Tibial artery (tissue), 4 donors: Measurements from ENCODE around the gene PLAAT4.

Source experiments
- DNase-seq, 2 donors: peaks; one replicate each; pipeline ENCODE4 v3.0.0-alpha.2; 2019
- H3K27ac ChIP-seq, 2 donors: fragments of 200-600 bp; sonication (generic) in 1 of 2; 1 replicate in 1 of 2; 2 replicates in 1 of 2; pipeline ENCODE4 v1.5.1; 2018 to 2019; ENCODE audit warnings: mild to moderate bottlenecking in 1 of 2
- H3K27me3 ChIP-seq, 2 donors: fragments of 200-600 bp; sonication (generic) in 1 of 2; one replicate each; pipeline versions ENCODE4 v1.5.1 to v1.6.0; 2016 to 2019
- H3K36me3 ChIP-seq, 3 donors: fragments of 200-600 bp; sonication (generic) in 2 of 3; one replicate each; pipeline ENCODE4 v1.5.1; 2016 to 2019; ENCODE audit warnings: mild to moderate bottlenecking in 2 of 3
- H3K4me1 ChIP-seq, 4 donors: fragments of 200-600 bp; sonication (generic) in 2 of 4; 1 replicate in 3 of 4; 2 replicates in 1 of 4; pipeline ENCODE4 v1.5.1; 2016 to 2019
- H3K4me3 ChIP-seq, 2 donors: fragments of 200-600 bp; sonication (generic) in 1 of 2; 1 replicate in 1 of 2; 2 replicates in 1 of 2; pipeline ENCODE4 v1.5.1; 2018 to 2019; ENCODE audit warnings: mild to moderate bottlenecking in 2 of 2
- H3K9me3 ChIP-seq, 3 donors: fragments of 200-600 bp; sonication (generic) in 1 of 3; one replicate each; pipeline ENCODE4 v1.5.1; 2016 to 2019
- intact Hi-C: fragments of 100-400 bp; cut with DNase I; formaldehyde crosslinking; loops from one replicate; pipeline ENCODE4 v1.15.0; 2023; ENCODE audit warnings: low total_unique reads
- TF ChIP-seq, protein P1 (sequence below), 2 experiments: fragments of 200-600 bp in 1 of 2; fragments of 450-650 bp in 1 of 2; IDR thresholded peaks; one replicate each; pipeline ENCODE4 v1.5.1; 2017 to 2019; ENCODE audit warnings: antibody characterized with exemption in 2 of 2, mild to moderate bottlenecking in 1 of 2, moderate library complexity in 1 of 2

PLAAT4 gene

DNA sequence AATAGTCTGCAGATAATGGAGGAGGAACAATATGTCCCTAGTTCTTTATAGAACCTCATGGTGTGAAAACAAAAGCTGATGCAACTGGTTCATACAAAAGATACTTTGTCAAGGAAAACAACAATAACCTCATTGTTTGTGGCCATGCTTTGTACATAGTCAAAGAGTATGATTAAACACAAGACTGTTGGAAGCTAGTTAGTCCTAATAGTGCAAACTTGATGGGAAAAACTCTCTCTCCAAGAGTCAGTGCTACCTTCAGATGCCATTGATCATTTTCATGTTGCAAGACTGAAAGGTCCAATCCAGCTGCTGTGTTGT, 46.7 kb downstream of the PLAAT4 start:
- no peak for DNase-seq
- Histone ChIP-seq H3K27me3 (no peaks in the 10 kb centered on the region), H3K4me1 (no peaks in the 10 kb centered on the region), H3K9me3 (peaks cover 0 to 11% (median 6%) of the 10 kb centered on the region in 3 donors), H3K36me3 (peaks cover 23 to 75% (median 64%) of the 10 kb centered on the region in 3 donors), H3K4me3 (no peak overlapping the region), H3K27ac (no peak overlapping the region)
- intact Hi-C loops = no loop called here
- TF ChIP-seq, protein P1, sequence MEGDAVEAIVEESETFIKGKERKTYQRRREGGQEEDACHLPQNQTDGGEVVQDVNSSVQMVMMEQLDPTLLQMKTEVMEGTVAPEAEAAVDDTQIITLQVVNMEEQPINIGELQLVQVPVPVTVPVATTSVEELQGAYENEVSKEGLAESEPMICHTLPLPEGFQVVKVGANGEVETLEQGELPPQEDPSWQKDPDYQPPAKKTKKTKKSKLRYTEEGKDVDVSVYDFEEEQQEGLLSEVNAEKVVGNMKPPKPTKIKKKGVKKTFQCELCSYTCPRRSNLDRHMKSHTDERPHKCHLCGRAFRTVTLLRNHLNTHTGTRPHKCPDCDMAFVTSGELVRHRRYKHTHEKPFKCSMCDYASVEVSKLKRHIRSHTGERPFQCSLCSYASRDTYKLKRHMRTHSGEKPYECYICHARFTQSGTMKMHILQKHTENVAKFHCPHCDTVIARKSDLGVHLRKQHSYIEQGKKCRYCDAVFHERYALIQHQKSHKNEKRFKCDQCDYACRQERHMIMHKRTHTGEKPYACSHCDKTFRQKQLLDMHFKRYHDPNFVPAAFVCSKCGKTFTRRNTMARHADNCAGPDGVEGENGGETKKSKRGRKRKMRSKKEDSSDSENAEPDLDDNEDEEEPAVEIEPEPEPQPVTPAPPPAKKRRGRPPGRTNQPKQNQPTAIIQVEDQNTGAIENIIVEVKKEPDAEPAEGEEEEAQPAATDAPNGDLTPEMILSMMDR (IDR thresholded peaks at IDR 0.05) = no peak

DNA sequence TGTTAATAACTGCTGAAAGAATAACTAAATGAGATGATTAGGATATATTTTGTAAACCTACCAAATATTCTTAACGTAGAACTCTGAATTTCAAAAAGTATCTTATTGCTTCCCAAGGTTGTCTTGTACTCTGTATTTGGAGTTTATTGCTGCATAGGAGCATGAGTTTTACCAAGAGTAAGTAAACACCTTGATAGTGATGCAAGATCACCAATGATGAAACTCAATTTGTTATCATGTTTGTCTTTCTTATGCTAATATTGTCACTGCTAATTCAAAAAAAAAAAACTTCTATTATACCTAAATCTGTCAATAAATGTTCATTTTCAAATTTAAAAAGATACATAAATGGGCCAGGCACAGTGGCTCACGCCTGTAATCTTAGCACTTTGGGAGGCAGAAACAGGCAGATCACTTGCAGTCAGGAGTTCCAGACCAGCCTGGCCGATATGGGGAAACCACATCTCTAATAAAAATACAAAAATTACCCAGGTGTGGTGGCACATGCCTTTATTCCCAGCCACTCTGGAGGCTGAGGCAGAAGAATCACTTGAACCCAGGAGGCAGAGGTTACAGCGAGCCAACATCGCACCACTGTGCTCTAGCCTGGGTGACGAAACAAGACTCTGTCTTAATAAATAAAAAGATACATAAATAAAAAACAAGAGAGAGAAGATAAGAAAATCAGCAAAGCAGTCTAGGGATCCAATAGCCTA, 50.0 kb downstream of the PLAAT4 start:
- DNase-seq = no peak
- H3K36me3 ChIP-seq = peaks cover 13 to 87% (median 71%) of the 10 kb centered on the region in 3 donors
- H3K4me1 ChIP-seq = no peaks in the 10 kb centered on the region
- H3K4me3 ChIP-seq = no peak overlapping the region
- no peak overlapping the region for H3K27ac ChIP-seq
- H3K27me3 ChIP-seq = no peaks in the 10 kb centered on the region
- H3K9me3 ChIP-seq = peaks cover 0 to 2% (median 0%) of the 10 kb centered on the region in 3 donors
- intact Hi-C loops = no loop called here
- TF ChIP-seq, protein P1 (IDR thresholded peaks at IDR 0.05) = no peak

DNA sequence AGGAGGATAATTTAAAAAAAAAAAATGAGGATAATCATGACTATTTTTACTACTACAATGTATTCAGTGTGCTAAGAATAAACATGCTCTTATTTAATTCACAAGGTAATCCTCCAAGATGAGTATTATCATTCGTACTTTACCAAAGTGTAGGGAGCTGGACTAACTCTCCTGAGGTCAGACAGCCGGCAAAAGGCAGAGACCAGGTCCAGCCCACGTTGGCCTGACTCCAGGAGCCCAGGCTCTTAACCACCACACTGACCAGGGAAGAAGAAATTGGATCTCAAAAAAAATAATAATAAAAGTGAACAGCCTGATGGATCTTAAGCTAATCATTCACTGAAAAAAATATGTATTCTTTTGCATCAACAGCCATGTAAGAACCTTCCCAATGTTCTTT, 52.4 kb downstream of the PLAAT4 start:
- Histone ChIP-seq H3K9me3 (no peaks in the 10 kb centered on the region), H3K27me3 (no peaks in the 10 kb centered on the region), H3K27ac (no peak overlapping the region), H3K4me3 (no peak overlapping the region), H3K4me1 (no peaks in the 10 kb centered on the region), H3K36me3 (peaks cover 10 to 92% (median 73%) of the 10 kb centered on the region in 3 donors)
- DNase-seq = no peak
- TF ChIP-seq, protein P1 (IDR thresholded peaks at IDR 0.05) = no peak
- intact Hi-C loops = no loop called here

DNA sequence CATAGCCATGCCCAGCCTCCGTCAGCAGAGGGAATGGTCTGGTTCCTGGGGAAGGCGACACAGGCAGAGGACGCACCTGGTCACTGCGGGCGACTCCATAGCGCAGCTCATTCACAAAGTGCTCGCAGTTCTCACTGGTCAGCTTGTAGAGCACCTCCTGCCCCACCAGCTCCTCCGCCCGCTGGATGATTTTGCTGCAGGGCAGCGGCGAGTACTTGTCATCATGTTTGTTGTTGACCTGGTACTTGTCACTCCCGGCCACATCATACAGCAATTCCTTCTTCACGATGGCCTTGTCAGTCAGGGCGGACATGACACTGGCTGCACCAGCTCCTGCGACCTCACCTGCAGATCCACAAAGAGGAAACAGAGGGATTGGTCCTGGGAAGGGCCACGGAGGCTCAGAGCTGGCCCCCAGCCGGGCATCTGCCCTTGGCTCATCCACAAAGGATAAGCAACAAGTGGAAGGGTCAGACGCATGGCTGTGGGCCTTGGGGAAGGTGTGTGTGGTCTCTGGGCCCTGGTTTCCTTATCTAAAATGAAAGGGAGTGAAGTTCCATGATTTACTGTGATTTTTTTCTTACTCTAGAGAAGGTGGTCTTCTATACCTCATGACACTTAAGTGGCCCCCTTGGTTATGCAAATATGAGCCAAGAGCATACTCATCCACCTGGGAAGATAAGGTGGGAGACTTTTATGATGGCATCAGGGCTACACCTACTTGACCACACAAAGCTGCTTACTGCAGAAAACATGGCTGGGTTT, 53.6 kb downstream of the PLAAT4 start:
- Histone ChIP-seq H3K27ac (no peak overlapping the region), H3K9me3 (no peaks in the 10 kb centered on the region), H3K4me3 (no peak overlapping the region), H3K4me1 (no peaks in the 10 kb centered on the region), H3K36me3 (peaks cover 10 to 100% (median 75%) of the 10 kb centered on the region in 3 donors), H3K27me3 (no peaks in the 10 kb centered on the region)
- TF ChIP-seq, protein P1 (IDR thresholded peaks at IDR 0.05) = no peak
- DNase-seq = no peak
- intact Hi-C loops = no loop called here

DNA sequence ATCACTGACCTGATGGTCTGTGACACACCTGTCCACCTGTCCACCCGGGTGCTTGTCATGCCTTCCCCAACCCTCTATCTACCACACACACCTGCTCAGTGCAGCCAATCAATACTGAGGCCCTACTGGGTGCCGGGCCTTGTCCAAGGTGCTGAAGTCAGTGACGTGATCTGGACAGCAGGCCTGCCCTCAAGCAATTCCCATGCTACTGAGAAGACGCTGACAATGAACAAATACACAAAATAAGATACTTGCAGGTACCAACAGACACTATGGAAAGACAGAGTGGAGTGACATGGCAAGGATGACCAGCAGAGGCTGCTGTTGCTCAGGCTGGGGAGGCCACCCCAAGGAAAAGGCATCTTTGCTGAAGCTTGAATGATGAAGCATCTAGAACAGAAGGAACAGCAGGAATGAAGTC, 56.4 kb downstream of the PLAAT4 start:
- TF ChIP-seq, protein P1 (IDR thresholded peaks at IDR 0.05) = peak; percentile 43
- Histone ChIP-seq H3K9me3 (no peaks in the 10 kb centered on the region), H3K36me3 (peaks cover 14 to 100% (median 69%) of the 10 kb centered on the region in 3 donors), H3K4me1 (no peaks in the 10 kb centered on the region), H3K4me3 (no peak overlapping the region), H3K27me3 (no peaks in the 10 kb centered on the region), H3K27ac (no peak overlapping the region)
- intact Hi-C loops = no loop called here
- DNase-seq = no peak
